ENCODE results near the gene SRGAP2C.
"Not testable (repeated sequence)": the region's sequence is repeated elsewhere in the genome, so short reads cannot be mapped to it uniquely, and the experiment has no call there.

SRGAP2C gene

DNA sequence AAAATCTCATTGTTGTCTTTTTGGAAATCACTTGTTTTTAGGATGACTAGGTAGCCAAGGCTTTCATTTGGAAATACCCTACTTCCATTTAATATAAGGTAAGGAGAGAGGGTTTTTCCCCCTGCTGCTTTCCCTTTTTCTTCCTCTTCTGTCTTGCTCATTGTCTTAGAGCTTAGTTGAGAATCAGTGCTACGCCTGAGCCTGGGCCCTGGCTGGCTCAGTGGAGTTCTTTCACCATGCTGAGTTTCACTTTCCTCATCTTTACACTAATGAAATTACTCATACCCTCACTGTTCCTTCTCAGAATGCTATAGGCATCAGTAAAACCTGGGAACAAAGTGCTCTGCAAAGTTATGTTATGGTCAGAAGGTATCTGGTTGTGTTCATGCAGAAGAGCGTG, 154.8 kb downstream of the SRGAP2C start:
- CTCF ChIA-PET; POLR2A ChIA-PET (ENCODE audit: low non-redundant PET); DNase-seq (ENCODE audit: low spot score); H3K27ac ChIP-seq: not testable (repeated sequence)

GRCh38 chr1:121343311-121343906, 158.6 kb downstream of the SRGAP2C start:
- DNase-seq (ENCODE audit: low spot score); POLR2A ChIA-PET (ENCODE audit: low non-redundant PET); H3K27ac ChIP-seq; CTCF ChIA-PET: not testable (repeated sequence)

- H3K27ac ChIP-seq; POLR2A ChIA-PET (ENCODE audit: low non-redundant PET); CTCF ChIA-PET; DNase-seq (ENCODE audit: low spot score): not testable (repeated sequence)
Observed at GRCh38 chr1:121344355-121344754, 159.6 kb downstream of the SRGAP2C start.

DNA sequence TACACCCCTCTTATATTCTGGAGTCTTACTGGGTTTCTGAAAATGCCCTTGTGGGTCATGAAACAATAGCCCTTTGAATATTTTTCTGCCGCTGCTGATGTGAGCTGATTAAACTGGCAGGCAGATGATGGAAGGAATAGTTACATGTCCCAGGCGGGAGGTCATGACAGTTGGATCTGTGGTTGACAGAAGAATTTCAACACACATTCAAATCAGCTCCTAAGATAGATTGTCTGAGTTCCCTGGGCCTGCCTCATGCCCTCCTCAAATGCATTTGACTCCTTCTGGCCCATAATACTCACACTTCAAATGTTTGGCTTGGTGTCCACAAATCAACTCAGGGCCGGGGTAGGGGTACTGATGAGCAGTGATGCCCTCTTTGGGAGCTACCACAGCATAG, 161.9 kb downstream of the SRGAP2C start:
- H3K27ac ChIP-seq; CTCF ChIA-PET; POLR2A ChIA-PET (ENCODE audit: low non-redundant PET); DNase-seq (ENCODE audit: low spot score): not testable (repeated sequence)

GRCh38 chr1:121347476-121347875, 162.7 kb downstream of the SRGAP2C start:
- POLR2A ChIA-PET (ENCODE audit: low non-redundant PET), result not testable (repeated sequence)

DNA sequence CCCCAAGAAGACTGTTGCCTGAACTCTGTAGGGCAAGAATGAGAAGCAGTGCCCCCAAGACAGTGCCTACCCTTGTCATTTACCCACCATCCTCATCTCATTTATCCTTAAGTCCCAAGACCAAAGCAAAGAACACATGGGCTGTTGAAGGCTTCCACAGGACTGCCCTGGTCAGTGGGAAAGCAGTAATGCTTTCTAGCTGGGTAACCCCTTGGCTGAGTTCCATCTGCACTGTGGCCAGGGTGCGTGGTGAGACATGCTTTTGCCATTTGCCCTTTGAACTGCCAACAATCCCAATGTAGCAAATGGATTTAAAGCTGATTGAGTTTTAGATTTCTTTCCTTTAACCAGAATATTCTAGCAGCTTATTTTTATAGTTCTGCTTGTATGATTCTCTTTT, 163.3 kb downstream of the SRGAP2C start:
- H3K27ac ChIP-seq; POLR2A ChIA-PET (ENCODE audit: low non-redundant PET); CTCF ChIA-PET; DNase-seq (ENCODE audit: low spot score): not testable (repeated sequence)

More at GRCh38 chr1:121347476-121347875, 162.7 kb downstream of the SRGAP2C start:
- H3K27ac ChIP-seq; DNase-seq (ENCODE audit: low spot score); CTCF ChIA-PET: not testable (repeated sequence)

- DNase-seq (ENCODE audit: low spot score); CTCF ChIA-PET; H3K27ac ChIP-seq; POLR2A ChIA-PET (ENCODE audit: low non-redundant PET): not testable (repeated sequence)
Observed at GRCh38 chr1:121349332-121349967, 164.7 kb downstream of the SRGAP2C start.

- DNase-seq (ENCODE audit: low spot score); POLR2A ChIA-PET (ENCODE audit: low non-redundant PET); CTCF ChIA-PET; H3K27ac ChIP-seq: not testable (repeated sequence)
Observed at GRCh38 chr1:121355711-121356420, 171.1 kb downstream of the SRGAP2C start.

- DNase-seq (ENCODE audit: low spot score); CTCF ChIA-PET; H3K27ac ChIP-seq; POLR2A ChIA-PET (ENCODE audit: low non-redundant PET): not testable (repeated sequence)
Observed at GRCh38 chr1:121356819-121357218, 172.0 kb downstream of the SRGAP2C start.

DNA sequence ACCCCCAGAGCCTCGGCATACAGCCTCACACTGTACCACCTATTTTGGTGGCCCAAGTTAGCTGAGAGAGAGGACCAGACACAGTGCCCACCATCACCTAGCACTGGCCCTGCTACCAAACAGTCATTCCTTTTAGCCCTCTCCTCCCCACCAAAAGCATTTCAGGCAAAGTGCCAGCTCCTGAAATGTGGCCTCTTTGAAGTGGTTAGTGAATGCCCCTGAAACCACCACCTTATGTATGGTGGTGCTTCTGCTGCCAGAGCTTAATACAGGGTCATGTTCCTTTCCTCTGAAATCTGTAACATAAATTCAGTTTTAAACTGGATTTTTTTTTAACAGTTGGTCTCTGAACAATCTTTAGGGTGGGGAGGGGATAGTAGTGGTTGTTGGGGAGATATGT, 175.8 kb downstream of the SRGAP2C start:
- DNase-seq (ENCODE audit: low spot score); CTCF ChIA-PET; POLR2A ChIA-PET (ENCODE audit: low non-redundant PET); H3K27ac ChIP-seq: not testable (repeated sequence)

DNA sequence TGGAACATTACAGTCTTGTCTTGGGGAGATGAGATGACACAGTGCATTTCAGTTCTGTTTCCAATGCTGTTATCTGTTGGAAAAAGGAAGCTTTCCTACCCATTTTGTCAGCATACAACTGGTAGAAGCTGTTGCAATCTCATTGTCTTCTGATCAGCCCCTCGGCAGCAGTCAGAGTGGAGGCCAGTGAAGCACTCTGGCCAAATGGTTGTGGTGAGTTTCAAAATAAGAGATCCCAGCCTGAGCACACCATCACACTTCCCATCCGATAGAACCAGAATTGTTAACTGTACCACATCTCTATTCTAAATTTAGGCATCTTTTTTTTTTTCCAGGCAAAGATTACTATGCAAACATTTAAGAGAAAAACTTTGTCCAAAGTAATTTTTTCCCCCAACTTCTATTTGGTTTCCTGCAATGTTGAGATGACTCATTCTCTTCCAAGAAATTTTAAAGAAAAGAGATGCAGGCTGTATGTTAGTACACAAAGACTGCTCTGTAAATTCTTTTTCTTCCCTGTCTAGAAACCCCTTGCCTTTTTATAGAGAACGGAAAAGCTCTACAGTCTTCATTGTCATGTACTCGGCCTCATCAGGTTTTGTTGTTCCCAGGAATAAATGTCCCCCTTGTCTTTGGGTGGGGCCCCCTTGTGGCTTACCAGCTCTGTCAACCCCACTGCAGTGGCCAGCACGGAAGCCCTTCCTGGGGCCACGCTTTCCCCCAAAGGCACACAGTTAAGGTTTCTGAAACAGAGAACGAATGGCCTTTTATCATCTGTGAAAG, 176.9 kb downstream of the SRGAP2C start:
- DNase-seq (ENCODE audit: low spot score); CTCF ChIA-PET; H3K27ac ChIP-seq; POLR2A ChIA-PET (ENCODE audit: low non-redundant PET): not testable (repeated sequence)

DNA sequence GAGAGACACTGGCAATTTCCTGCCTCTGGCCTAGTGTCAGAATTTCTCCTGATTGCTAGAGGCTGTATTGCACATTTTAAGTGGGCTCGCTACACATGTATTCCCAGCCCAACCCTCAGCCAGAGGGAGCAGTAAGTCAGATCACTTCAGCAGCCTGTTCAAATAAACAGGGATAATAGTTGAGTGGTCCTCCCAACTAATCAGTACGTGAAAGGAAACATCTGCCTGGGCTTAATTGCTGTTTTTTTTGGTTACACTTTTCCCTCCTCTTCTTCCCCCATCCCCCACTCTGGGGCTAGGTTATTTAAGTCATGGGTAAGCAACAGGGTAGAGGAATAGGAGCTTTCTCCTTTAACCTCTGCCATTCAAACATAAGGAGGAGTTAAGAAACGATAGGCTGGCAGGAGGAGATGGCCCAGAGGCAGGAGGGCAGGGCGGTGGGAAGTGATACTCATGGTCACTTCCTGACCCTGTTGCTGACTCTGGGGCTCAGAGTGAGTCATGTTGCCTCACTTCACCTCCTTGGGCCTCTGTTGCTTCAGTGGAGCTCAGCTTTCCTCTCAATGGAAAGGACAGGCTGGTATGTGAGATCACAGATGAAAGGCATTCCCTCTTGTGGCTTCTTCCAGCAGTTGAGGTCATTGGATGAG, 177.6 kb downstream of the SRGAP2C start:
- H3K27ac ChIP-seq; CTCF ChIA-PET; DNase-seq (ENCODE audit: low spot score); POLR2A ChIA-PET (ENCODE audit: low non-redundant PET): not testable (repeated sequence)

- POLR2A ChIA-PET (ENCODE audit: low non-redundant PET); H3K27ac ChIP-seq; CTCF ChIA-PET; DNase-seq (ENCODE audit: low spot score): not testable (repeated sequence)
Observed at GRCh38 chr1:121365316-121365715, 180.5 kb downstream of the SRGAP2C start.

GRCh38 chr1:121365723-121366122, 180.9 kb downstream of the SRGAP2C start:
- H3K27ac ChIP-seq; DNase-seq (ENCODE audit: low spot score); POLR2A ChIA-PET (ENCODE audit: low non-redundant PET); CTCF ChIA-PET: not testable (repeated sequence)

- CTCF ChIA-PET; POLR2A ChIA-PET (ENCODE audit: low non-redundant PET); H3K27ac ChIP-seq; DNase-seq (ENCODE audit: low spot score): not testable (repeated sequence)
Observed at GRCh38 chr1:121366171-121366570, 181.4 kb downstream of the SRGAP2C start.

DNA sequence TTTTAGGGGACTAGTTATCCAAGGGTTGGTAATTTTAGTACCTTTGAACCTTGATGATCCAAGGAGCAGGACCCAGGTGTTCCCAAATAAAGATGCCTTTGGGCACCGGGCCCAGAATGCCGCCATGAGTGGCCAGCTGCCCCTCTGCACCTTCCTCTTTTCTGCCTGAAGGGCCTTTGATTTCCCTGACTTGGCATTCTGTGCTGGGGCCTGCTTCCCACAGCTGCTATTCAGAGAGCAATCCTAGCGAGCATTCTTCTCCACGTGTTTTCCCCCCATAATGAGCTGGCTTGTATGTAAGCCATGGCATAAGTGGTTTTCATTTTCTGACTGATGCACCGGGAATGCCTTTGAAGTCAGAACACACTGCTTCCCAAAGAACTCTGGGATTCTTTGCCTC, 184.1 kb downstream of the SRGAP2C start:
- H3K27ac ChIP-seq; DNase-seq (ENCODE audit: low spot score); CTCF ChIA-PET; POLR2A ChIA-PET (ENCODE audit: low non-redundant PET): not testable (repeated sequence)

- DNase-seq (ENCODE audit: low spot score); POLR2A ChIA-PET (ENCODE audit: low non-redundant PET): not testable (repeated sequence)
Observed at GRCh38 chr1:121369959-121370358, 185.2 kb downstream of the SRGAP2C start.

More at GRCh38 chr1:121369959-121370358, 185.2 kb downstream of the SRGAP2C start:
- CTCF ChIA-PET, H3K27ac ChIP-seq: not testable (repeated sequence)

Data from RWPE1 (cell line).